Neural cell (in vitro differentiated cells): Measurements from ENCODE around the gene NKX1-2. TPM values are rescaled to one million over a fixed set of nuclear protein-coding genes. Genes with fewer than 3 reads are reported as not detected.

Experiments
- H2AFZ ChIP-seq: fragments of 200-600, 300-800 bp; sonication (generic), shearing (Covaris generic); 2 replicates; pipeline ENCODE4 v1.6.0; 2014; ENCODE audit warnings: low read depth, mild to moderate bottlenecking, antibody characterized with exemption, low read length, moderate library complexity
- H3F3A ChIP-seq: fragments of 200-600 bp; shearing (Covaris generic); 2 replicates; pipeline ENCODE4 v1.6.1; 2016; ENCODE audit warnings: mild to moderate bottlenecking, moderate library complexity, mixed read lengths, antibody characterized with exemption, low read length; ENCODE audit not compliant: insufficient read depth, poor library complexity, severe bottlenecking
- H3K27ac ChIP-seq: fragments of 200-600, 300-800 bp; sonication (generic), shearing (Covaris generic); 2 replicates; pipeline ENCODE4 v1.5.1; 2014; ENCODE audit warnings: mild to moderate bottlenecking, low read length, moderate library complexity
- H3K27me3 ChIP-seq: fragments of 300-800, 200-600 bp; sonication (generic), shearing (Covaris generic); 2 replicates; pipeline ENCODE4 v1.6.0; 2014; ENCODE audit warnings: mild to moderate bottlenecking, low read depth, low read length, moderate library complexity; ENCODE audit not compliant: insufficient read depth
- H3K36me3 ChIP-seq: fragments of 300-800, 200-600 bp; sonication (generic), shearing (Covaris generic); 2 replicates; pipeline ENCODE4 v1.5.1; 2014; ENCODE audit warnings: mild to moderate bottlenecking, antibody characterized with exemption, low read length, moderate library complexity; ENCODE audit not compliant: insufficient read depth
- H3K4me2 ChIP-seq: fragments of 300-800, 200-600 bp; sonication (generic), shearing (Covaris generic); 2 replicates; pipeline ENCODE4 v1.6.0; 2014; ENCODE audit warnings: mild to moderate bottlenecking, low read length
- H3K4me3 ChIP-seq: fragments of 300-800, 200-600 bp; sonication (generic), shearing (Covaris generic); 2 replicates; pipeline ENCODE4 v1.5.1; 2014; ENCODE audit warnings: mild to moderate bottlenecking, low read length, moderate library complexity
- H3K79me2 ChIP-seq: fragments of 200-600 bp; shearing (Covaris generic); replicated peaks from 2 replicates; pipeline ENCODE4 v1.6.0; 2014; ENCODE audit warnings: mild to moderate bottlenecking, low read length, moderate library complexity; ENCODE audit not compliant: insufficient read depth
- H3K9ac ChIP-seq: fragments of 300-800, 200-600 bp; sonication (generic), shearing (Covaris generic); 2 replicates; pipeline ENCODE4 v1.6.1; 2016; ENCODE audit warnings: mild to moderate bottlenecking, low read length, mixed read lengths
- H3K9me2 ChIP-seq: fragments of 200-600 bp; shearing (Covaris generic); 2 replicates; pipeline ENCODE4 v1.6.1; 2016; ENCODE audit warnings: mild to moderate bottlenecking, low read length, mixed read lengths; ENCODE audit not compliant: insufficient read depth
- H3K9me3 ChIP-seq: fragments of 200-600, 300-800 bp; sonication (generic), shearing (Covaris generic); 2 replicates; pipeline ENCODE4 v1.6.1; 2016; ENCODE audit warnings: mild to moderate bottlenecking, mixed run types, low read length, moderate library complexity, mixed read lengths
- H4K20me1 ChIP-seq: fragments of 200-600 bp; shearing (Covaris generic); 2 replicates; pipeline ENCODE4 v1.6.1; 2016; ENCODE audit warnings: mild to moderate bottlenecking, mixed run types; ENCODE audit not compliant: insufficient read depth
- EP300 ChIP-seq: fragments of 450-650 bp; conservative IDR thresholded peaks from 2 replicates; pipeline ENCODE4 v1.6.1; 2014; ENCODE audit warnings: antibody characterized with exemption, mild to moderate bottlenecking, moderate library complexity; ENCODE audit not compliant: poor library complexity, severe bottlenecking
- EZH2 ChIP-seq: fragments of 200-600, 300-800 bp; shearing (Covaris generic), sonication (generic); IDR thresholded peaks from 2 replicates; pipeline ENCODE4 v1.6.1; 2014; ENCODE audit warnings: antibody characterized with exemption, low read length, borderline replicate concordance, mild to moderate bottlenecking; ENCODE audit not compliant: insufficient read depth, poor library complexity, severe bottlenecking
- MXI1 ChIP-seq: fragments of 450-650 bp; conservative IDR thresholded peaks from 2 replicates; pipeline ENCODE4 v1.6.1; 2014; ENCODE audit warnings: antibody characterized with exemption, mild to moderate bottlenecking; ENCODE audit not compliant: poor library complexity, severe bottlenecking
- POLR2AphosphoS5 ChIP-seq: IDR thresholded peaks from 2 replicates; pipeline ENCODE4 v1.6.1; 2012
- RAD21 ChIP-seq: fragments of 450-650 bp; conservative IDR thresholded peaks from 2 replicates; pipeline ENCODE4 v1.6.1; 2014; ENCODE audit warnings: antibody characterized with exemption, mild to moderate bottlenecking, moderate library complexity
- SMC3 ChIP-seq: fragments of 450-650 bp; conservative IDR thresholded peaks from 2 replicates; pipeline ENCODE4 v1.6.1; 2014; ENCODE audit warnings: antibody characterized with exemption, mild to moderate bottlenecking, moderate library complexity; ENCODE audit not compliant: poor library complexity
- TAF1 ChIP-seq: IDR thresholded peaks from 2 replicates; pipeline ENCODE4 v1.6.1; 2012; ENCODE audit warnings: low read depth
- polyA plus RNA-seq: library from polyadenylated mRNA; depleted of rRNA; stranded (reverse); fragments of >200 nt; gene quantifications from 2 replicates; pipeline ENCODE4 v1.2.3, GENCODE V29; 2014
- TF ChIP-seq, protein P1 (sequence below): fragments of 450-650 bp; IDR thresholded peaks from 2 replicates; pipeline ENCODE4 v1.5.1; 2014; ENCODE audit warnings: antibody characterized with exemption, mild to moderate bottlenecking, moderate library complexity; ENCODE audit not compliant: poor library complexity, severe bottlenecking
- TF ChIP-seq, protein P2 (sequence below): IDR thresholded peaks from 2 replicates; pipeline ENCODE4 v1.6.1; 2012; ENCODE audit warnings: borderline replicate concordance

NKX1-2 gene
- polyA plus RNA-seq, 1 donor from 2014 or later: 0.19 TPM

DNA sequence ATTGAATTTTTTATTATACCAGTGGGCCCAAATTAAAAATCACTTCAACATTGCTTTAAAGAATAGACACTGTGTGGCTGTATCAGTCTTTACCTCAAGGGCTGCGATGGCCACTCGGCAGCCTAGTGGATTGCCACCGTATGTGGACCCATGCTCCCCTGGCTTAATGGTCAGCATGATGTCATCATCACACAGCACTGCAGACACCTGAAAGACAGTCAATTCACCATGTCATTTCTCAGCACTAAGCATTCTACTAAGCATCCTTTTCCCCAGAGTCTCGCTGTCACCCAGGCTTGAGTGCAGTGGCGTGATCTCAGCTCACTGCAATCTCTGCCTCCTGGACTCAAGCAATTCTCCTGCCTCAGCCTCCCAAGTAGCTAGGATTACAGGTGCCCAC, 48.2 kb downstream of the NKX1-2 start:
- H3K9ac ChIP-seq: no peak overlapping the region
- no peak overlapping the region for H3K27ac ChIP-seq
- H3K4me2 ChIP-seq: no peak overlapping the region
- H3K9me3 ChIP-seq: no peaks in the 10 kb centered on the region
- no peaks in the 10 kb centered on the region for H3F3A ChIP-seq
- no peak overlapping the region for H2AFZ ChIP-seq
- H4K20me1 ChIP-seq: no peaks in the 10 kb centered on the region
- no peaks in the 10 kb centered on the region for H3K9me2 ChIP-seq
- no peaks in the 10 kb centered on the region for H3K79me2 ChIP-seq
- TF ChIP-seq, protein P1, sequence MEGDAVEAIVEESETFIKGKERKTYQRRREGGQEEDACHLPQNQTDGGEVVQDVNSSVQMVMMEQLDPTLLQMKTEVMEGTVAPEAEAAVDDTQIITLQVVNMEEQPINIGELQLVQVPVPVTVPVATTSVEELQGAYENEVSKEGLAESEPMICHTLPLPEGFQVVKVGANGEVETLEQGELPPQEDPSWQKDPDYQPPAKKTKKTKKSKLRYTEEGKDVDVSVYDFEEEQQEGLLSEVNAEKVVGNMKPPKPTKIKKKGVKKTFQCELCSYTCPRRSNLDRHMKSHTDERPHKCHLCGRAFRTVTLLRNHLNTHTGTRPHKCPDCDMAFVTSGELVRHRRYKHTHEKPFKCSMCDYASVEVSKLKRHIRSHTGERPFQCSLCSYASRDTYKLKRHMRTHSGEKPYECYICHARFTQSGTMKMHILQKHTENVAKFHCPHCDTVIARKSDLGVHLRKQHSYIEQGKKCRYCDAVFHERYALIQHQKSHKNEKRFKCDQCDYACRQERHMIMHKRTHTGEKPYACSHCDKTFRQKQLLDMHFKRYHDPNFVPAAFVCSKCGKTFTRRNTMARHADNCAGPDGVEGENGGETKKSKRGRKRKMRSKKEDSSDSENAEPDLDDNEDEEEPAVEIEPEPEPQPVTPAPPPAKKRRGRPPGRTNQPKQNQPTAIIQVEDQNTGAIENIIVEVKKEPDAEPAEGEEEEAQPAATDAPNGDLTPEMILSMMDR: no peak
- TF ChIP-seq MXI1 (no peak), EZH2 (no peak), TAF1 (no peak), RAD21 (no peak), POLR2AphosphoS5 (no peak), SMC3 (no peak), EP300 (no peak)
- TF ChIP-seq, protein P2, sequence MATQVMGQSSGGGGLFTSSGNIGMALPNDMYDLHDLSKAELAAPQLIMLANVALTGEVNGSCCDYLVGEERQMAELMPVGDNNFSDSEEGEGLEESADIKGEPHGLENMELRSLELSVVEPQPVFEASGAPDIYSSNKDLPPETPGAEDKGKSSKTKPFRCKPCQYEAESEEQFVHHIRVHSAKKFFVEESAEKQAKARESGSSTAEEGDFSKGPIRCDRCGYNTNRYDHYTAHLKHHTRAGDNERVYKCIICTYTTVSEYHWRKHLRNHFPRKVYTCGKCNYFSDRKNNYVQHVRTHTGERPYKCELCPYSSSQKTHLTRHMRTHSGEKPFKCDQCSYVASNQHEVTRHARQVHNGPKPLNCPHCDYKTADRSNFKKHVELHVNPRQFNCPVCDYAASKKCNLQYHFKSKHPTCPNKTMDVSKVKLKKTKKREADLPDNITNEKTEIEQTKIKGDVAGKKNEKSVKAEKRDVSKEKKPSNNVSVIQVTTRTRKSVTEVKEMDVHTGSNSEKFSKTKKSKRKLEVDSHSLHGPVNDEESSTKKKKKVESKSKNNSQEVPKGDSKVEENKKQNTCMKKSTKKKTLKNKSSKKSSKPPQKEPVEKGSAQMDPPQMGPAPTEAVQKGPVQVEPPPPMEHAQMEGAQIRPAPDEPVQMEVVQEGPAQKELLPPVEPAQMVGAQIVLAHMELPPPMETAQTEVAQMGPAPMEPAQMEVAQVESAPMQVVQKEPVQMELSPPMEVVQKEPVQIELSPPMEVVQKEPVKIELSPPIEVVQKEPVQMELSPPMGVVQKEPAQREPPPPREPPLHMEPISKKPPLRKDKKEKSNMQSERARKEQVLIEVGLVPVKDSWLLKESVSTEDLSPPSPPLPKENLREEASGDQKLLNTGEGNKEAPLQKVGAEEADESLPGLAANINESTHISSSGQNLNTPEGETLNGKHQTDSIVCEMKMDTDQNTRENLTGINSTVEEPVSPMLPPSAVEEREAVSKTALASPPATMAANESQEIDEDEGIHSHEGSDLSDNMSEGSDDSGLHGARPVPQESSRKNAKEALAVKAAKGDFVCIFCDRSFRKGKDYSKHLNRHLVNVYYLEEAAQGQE: no peak
- no peak overlapping the region for H3K4me3 ChIP-seq
- H3K27me3 ChIP-seq: no peaks in the 10 kb centered on the region
- no peaks in the 10 kb centered on the region for H3K36me3 ChIP-seq

Other genes starting within 250 kb of the NKX1-2 start
- 129 and 132 TPM in 2 replicates for gene OAT, start 31.1 kb downstream of the NKX1-2 start, polyA plus RNA-seq
- 16.0 and 24.7 TPM in 2 replicates for gene LHPP, start 11.8 kb upstream of the NKX1-2 start, polyA plus RNA-seq